PC-9 (cell line): Measurements from ENCODE around the gene GPR68.
"Not testable (repeated sequence)": the region's sequence is repeated elsewhere in the genome, so short reads cannot be mapped to it uniquely, and the experiment has no call there.

Experiments used
- EZH2 ChIP-seq: fragments of 200-600 bp; sonication (generic); IDR thresholded peaks from 2 replicates; pipeline ENCODE4 v1.8.0; 2017; ENCODE audit warnings: antibody characterized with exemption, low read depth
- TF ChIP-seq, protein P1 (sequence below): fragments of 200-600 bp; sonication (generic); conservative IDR thresholded peaks from 2 replicates; pipeline ENCODE4 v1.6.1; 2017; ENCODE audit warnings: mixed run types, antibody characterized with exemption, mild to moderate bottlenecking, moderate library complexity

GRCh38 chr14:91182753-91183152 lies 61.8 kb downstream of the GPR68 start:
- TF ChIP-seq, protein P1, sequence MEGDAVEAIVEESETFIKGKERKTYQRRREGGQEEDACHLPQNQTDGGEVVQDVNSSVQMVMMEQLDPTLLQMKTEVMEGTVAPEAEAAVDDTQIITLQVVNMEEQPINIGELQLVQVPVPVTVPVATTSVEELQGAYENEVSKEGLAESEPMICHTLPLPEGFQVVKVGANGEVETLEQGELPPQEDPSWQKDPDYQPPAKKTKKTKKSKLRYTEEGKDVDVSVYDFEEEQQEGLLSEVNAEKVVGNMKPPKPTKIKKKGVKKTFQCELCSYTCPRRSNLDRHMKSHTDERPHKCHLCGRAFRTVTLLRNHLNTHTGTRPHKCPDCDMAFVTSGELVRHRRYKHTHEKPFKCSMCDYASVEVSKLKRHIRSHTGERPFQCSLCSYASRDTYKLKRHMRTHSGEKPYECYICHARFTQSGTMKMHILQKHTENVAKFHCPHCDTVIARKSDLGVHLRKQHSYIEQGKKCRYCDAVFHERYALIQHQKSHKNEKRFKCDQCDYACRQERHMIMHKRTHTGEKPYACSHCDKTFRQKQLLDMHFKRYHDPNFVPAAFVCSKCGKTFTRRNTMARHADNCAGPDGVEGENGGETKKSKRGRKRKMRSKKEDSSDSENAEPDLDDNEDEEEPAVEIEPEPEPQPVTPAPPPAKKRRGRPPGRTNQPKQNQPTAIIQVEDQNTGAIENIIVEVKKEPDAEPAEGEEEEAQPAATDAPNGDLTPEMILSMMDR, result not testable (repeated sequence)
- not testable (repeated sequence) for TF ChIP-seq EZH2
